Measurements from ENCODE around the gene KRTAP4-2.
"Not testable (repeated sequence)": the region's sequence is repeated elsewhere in the genome, so short reads cannot be mapped to it uniquely, and the experiment has no call there.

DNA sequence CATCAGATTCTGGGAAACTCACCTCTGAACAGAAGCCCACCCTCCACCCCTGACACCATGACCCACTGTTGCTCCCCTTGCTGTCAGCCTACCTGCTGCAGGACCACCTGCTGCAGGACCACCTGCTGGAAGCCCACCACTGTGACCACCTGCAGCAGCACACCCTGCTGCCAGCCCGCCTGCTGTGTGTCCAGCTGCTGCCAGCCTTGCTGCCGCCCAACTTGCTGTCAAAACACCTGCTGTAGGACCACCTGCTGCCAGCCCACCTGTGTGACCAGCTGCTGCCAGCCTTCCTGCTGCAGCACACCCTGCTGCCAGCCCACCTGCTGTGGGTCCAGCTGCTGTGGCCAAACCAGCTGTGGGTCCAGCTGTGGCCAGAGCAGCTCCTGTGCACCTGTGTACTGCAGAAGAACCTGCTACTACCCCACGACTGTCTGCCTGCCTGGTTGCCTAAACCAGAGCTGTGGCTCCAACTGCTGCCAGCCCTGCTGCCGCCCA, 48.6 kb upstream of the KRTAP4-2 start, which contains the start of gene KRTAP9-2:
- TF ChIP-seq, protein P1, sequence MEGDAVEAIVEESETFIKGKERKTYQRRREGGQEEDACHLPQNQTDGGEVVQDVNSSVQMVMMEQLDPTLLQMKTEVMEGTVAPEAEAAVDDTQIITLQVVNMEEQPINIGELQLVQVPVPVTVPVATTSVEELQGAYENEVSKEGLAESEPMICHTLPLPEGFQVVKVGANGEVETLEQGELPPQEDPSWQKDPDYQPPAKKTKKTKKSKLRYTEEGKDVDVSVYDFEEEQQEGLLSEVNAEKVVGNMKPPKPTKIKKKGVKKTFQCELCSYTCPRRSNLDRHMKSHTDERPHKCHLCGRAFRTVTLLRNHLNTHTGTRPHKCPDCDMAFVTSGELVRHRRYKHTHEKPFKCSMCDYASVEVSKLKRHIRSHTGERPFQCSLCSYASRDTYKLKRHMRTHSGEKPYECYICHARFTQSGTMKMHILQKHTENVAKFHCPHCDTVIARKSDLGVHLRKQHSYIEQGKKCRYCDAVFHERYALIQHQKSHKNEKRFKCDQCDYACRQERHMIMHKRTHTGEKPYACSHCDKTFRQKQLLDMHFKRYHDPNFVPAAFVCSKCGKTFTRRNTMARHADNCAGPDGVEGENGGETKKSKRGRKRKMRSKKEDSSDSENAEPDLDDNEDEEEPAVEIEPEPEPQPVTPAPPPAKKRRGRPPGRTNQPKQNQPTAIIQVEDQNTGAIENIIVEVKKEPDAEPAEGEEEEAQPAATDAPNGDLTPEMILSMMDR (IDR thresholded peaks at IDR 0.05) = not testable (repeated sequence)
- TF ChIP-seq POLR2A (IDR thresholded peaks at IDR 0.05) = not testable (repeated sequence)

All from breast epithelium (tissue), 3 donors.